Smooth muscle cell (in vitro differentiated cells): ENCODE data around the gene SRSF9. TPM values are rescaled to one million over a fixed set of nuclear protein-coding genes. Genes with fewer than 3 reads are reported as not detected.
"Not testable (repeated sequence)": the region's sequence is repeated elsewhere in the genome, so short reads cannot be mapped to it uniquely, and the experiment has no call there.

Experiments
- DNase-seq: peaks from one replicate; lab custom pipeline; 2025; ENCODE audit not compliant: unreplicated experiment; lab: John Stamatoyannopoulos, UW
- H2AFZ ChIP-seq: fragments of 200-600 bp; sonication (generic); 2 replicates; pipeline ENCODE4 v1.6.0; 2016; ENCODE audit warnings: antibody characterized with exemption, low read depth, mild to moderate bottlenecking
- H3F3A ChIP-seq: fragments of 200-600 bp; sonication (generic); 2 replicates; pipeline ENCODE4 v1.6.0; 2017; ENCODE audit warnings: antibody characterized with exemption, low read depth
- H3K27ac ChIP-seq: fragments of 200-600 bp; sonication (generic); 2 replicates; pipeline ENCODE4 v1.5.1; 2016; ENCODE audit warnings: low read depth, mild to moderate bottlenecking
- H3K27me3 ChIP-seq: fragments of 200-600 bp; sonication (generic); 2 replicates; pipeline ENCODE4 v1.6.1; 2016; ENCODE audit warnings: low read depth, mild to moderate bottlenecking
- H3K36me3 ChIP-seq: fragments of 200-600 bp; sonication (generic); 2 replicates; pipeline ENCODE4 v1.5.1; 2016; ENCODE audit warnings: low read depth
- H3K4me1 ChIP-seq: fragments of 200-600 bp; sonication (generic); 2 replicates; pipeline ENCODE4 v1.5.1; 2016; ENCODE audit warnings: low read depth
- H3K4me2 ChIP-seq: fragments of 200-600 bp; sonication (generic); 2 replicates; pipeline ENCODE4 v1.6.0; 2016; ENCODE audit warnings: mild to moderate bottlenecking
- H3K4me3 ChIP-seq: fragments of 200-600 bp; sonication (generic); 2 replicates; pipeline ENCODE4 v1.5.1; 2016; ENCODE audit warnings: mild to moderate bottlenecking
- H3K79me2 ChIP-seq: fragments of 200-600 bp; sonication (generic); 2 replicates; pipeline ENCODE4 v1.6.0; 2016; ENCODE audit warnings: low read depth, mild to moderate bottlenecking
- H3K9ac ChIP-seq: fragments of 200-600 bp; sonication (generic); 2 replicates; pipeline ENCODE4 v1.6.0; 2016; ENCODE audit warnings: low read depth
- H3K9me3 ChIP-seq: fragments of 200-600 bp; sonication (generic); replicated peaks from 2 replicates; pipeline ENCODE4 v1.5.1; 2016; ENCODE audit warnings: low read depth
- H4K20me1 ChIP-seq: fragments of 200-600 bp; sonication (generic); 2 replicates; pipeline ENCODE4 v1.6.0; 2016; ENCODE audit warnings: low read depth
- CTCF ChIP-seq: fragments of 200-600 bp; sonication (generic); IDR thresholded peaks from 2 replicates; pipeline ENCODE4 v1.5.1; 2017; ENCODE audit warnings: borderline replicate concordance, mild to moderate bottlenecking, antibody characterized with exemption; ENCODE audit not compliant: insufficient read depth, poor library complexity, severe bottlenecking
- WGBS: methylation state at CpG from one replicate; pipeline ENCODE4 v1.1.7; 2016; ENCODE audit warnings: low lambda C conversion rate; 5-methylcytosine and 5-hydroxymethylcytosine counted together
- polyA plus RNA-seq: library from polyadenylated mRNA; unstranded; fragments of >200 nt; fragmentation: Nextera tagmentation; extraction: Ambion mirVana; gene quantifications from 2 replicates; pipeline ENCODE4 v1.2.1, GENCODE V29; 2016
- total RNA-seq: library from RNA; depleted of rRNA; stranded (reverse); fragments of >200 nt; gene quantifications from 2 replicates; pipeline ENCODE4 v1.2.3, GENCODE V29; 2014

Gene SRSF9
- total and polyA plus RNA-seq, 2 experiments from 2014 or later, result 133 to 264 TPM

GRCh38 chr12:120489018-120489417, 19.5 kb upstream of the SRSF9 start:
- 93% methylated on average over 4 of the region's 4 CpGs for WGBS
- no peak overlapping the region for H3K4me2 ChIP-seq
- DNase-seq, result no peak

DNA sequence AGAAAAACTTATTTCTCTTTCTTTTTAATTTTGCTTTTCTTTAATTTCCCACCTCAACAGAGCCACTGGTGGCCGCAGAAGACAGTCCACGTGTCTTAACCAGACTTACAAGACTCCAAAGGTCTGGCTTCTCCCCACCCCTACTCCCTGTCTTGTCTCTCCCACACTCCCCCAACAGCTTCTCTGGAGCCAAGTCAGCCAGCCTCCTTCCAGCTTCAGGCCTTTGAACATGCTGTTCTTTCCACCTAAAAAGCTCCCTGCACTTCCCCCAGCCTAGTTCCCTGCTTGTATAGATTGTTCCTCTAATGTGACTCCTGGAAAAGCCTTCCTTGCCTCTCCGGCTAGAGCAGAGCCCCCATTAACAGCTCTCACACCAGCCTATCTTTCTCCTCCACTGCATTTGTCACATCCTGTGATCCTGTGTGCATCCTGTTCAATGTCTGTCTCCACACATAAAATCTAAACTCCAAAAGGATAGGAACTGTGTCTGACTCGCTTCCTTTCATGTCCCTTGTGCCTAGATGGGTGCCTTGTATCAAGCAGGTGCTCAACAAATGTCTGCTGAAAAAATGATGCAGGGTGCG, 18.6 kb upstream of the SRSF9 start:
- no peak for TF ChIP-seq CTCF
- Histone ChIP-seq H3K4me2 (no peak overlapping the region), H3K79me2 (peaks cover 3% of the 10 kb centered on the region), H3K9me3 (no peaks in the 10 kb centered on the region), H3F3A (no peaks in the 10 kb centered on the region), H2AFZ (no peak overlapping the region), H3K4me1 (no peaks in the 10 kb centered on the region), H3K27me3 (no peaks in the 10 kb centered on the region), H3K9ac (no peak overlapping the region), H4K20me1 (no peaks in the 10 kb centered on the region), H3K4me3 (no peak overlapping the region), H3K27ac (peak overlapping the region; percentile 7), H3K36me3 (no peaks in the 10 kb centered on the region)
- WGBS, result 72% methylated on average over 5 of the region's 5 CpGs
- no peak for DNase-seq

More at GRCh38 chr12:120489018-120489417, 19.5 kb upstream of the SRSF9 start:
- Histone ChIP-seq H3K36me3 (no peaks in the 10 kb centered on the region), H3K79me2 (peaks cover 3% of the 10 kb centered on the region), H3K4me3 (no peak overlapping the region), H3K27me3 (no peaks in the 10 kb centered on the region), H3K27ac (no peak overlapping the region), H3F3A (no peaks in the 10 kb centered on the region), H2AFZ (no peak overlapping the region), H3K9ac (no peak overlapping the region), H4K20me1 (no peaks in the 10 kb centered on the region), H3K9me3 (no peaks in the 10 kb centered on the region), H3K4me1 (no peaks in the 10 kb centered on the region)
- TF ChIP-seq CTCF, result no peak

- H3K79me2 ChIP-seq, H3K4me1 ChIP-seq, H3K9ac ChIP-seq, H3K4me3 ChIP-seq, H4K20me1 ChIP-seq, H3K36me3 ChIP-seq, H3F3A ChIP-seq, H2AFZ ChIP-seq, DNase-seq, H3K27ac ChIP-seq, H3K27me3 ChIP-seq, H3K4me2 ChIP-seq, H3K9me3 ChIP-seq: not testable (repeated sequence)
- WGBS, result 86% methylated on average over 7 of the region's 7 CpGs
Observed at GRCh38 chr12:120487552-120487951, 18.0 kb upstream of the SRSF9 start.

DNA sequence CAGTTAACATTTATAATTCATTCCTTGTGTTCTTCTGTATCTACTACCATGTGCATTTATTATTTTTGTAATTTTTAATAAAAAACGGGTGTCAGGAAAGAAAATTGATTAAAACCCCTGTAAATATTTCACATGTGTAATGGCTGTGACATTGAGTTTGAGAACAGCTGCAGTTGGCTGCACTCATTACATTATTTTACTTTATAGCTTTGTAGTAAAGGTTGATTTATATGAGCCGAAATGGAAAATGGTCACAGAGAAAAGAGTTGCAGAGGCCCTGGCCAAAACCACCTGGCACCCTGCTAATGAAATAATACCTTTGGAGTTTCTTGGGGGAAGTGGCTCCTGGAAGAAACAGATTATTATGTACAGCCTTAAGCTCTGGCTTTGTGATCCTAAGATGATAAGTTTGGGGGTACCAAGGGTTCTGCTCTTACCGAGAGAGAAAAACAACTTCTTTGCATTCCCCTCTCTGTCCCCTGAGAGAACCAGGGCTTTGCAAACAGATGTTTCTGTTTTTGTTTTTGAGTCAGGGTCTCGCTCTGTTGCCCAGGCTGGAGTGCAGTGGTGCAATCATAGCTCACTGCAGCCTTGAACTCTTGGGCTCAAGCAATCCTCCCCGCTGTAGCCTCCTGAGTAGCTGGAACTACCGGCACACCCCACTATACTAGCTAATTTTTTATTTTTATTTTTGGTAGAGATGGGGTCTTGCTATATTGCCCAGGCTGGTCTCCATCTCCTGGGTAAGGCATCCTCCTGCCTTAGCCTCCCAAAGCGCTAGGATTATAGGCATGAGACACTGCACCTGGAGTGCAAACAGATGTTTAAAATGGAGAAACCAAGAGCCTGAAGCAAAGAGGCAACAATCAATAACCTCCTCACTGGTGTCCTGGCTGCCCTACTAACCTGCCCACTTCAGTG, 16.7 kb upstream of the SRSF9 start:
- DNase-seq, result no peak

More for the DNA sequence above, 16.7 kb upstream of the SRSF9 start:
- Histone ChIP-seq H3K4me3 (no peak overlapping the region), H2AFZ (no peak overlapping the region), H4K20me1 (no peaks in the 10 kb centered on the region), H3K9me3 (no peaks in the 10 kb centered on the region), H3F3A (no peaks in the 10 kb centered on the region), H3K79me2 (peaks cover 3% of the 10 kb centered on the region), H3K9ac (no peak overlapping the region), H3K4me1 (no peaks in the 10 kb centered on the region), H3K4me2 (no peak overlapping the region), H3K27ac (no peak overlapping the region), H3K36me3 (no peaks in the 10 kb centered on the region), H3K27me3 (no peaks in the 10 kb centered on the region)
- WGBS, result 96% methylated on average over 7 of the region's 7 CpGs
- no peak for TF ChIP-seq CTCF
